A673 (cell line): Measurements from ENCODE around the gene ZDHHC23.

Experiments used
- CTCF ChIP-seq: fragments of 300-800, 200-600 bp; sonication (generic); conservative IDR thresholded peaks from 2 replicates; pipeline ENCODE4 v1.5.1; 2017; ENCODE audit warnings: low read depth, mild to moderate bottlenecking, antibody characterized with exemption, low read length, moderate library complexity, mixed read lengths
- EZH2 ChIP-seq: fragments of 200-600 bp; sonication (generic); IDR thresholded peaks from 2 replicates; pipeline ENCODE4 v1.6.1; 2017; ENCODE audit warnings: borderline replicate concordance, low read depth, mild to moderate bottlenecking, mixed read lengths, antibody characterized with exemption, low read length; ENCODE audit not compliant: poor library complexity, severe bottlenecking

- no peak for TF ChIP-seq CTCF
- TF ChIP-seq EZH2: no peak
Measured at GRCh38 chr3:113963879-113964278, 16.1 kb downstream of the ZDHHC23 start.
